PC-3 (cell line): ENCODE data around the gene CLEC2A. TPM values are rescaled to one million over a fixed set of nuclear protein-coding genes. Genes with fewer than 3 reads are reported as not detected.
"Not testable (repeated sequence)": the region's sequence is repeated elsewhere in the genome, so short reads cannot be mapped to it uniquely, and the experiment has no call there.

Source experiments
- ATAC-seq: fragments of 200-7000 bp; cut with Tn5 transposase; 2 replicates; pipeline ENCODE4 v1.9.1; 2020; ENCODE audit warnings: mild to moderate bottlenecking, moderate library complexity
- BruUV-seq: library from RNA; stranded (reverse); fragments of 400-500 nt; replicated peaks from 2 replicates; lab custom pipeline; 2021; lab: Mats Ljungman, UMichigan
- CTCF ChIA-PET: fragments of 300-600 bp; sonication (Branson Sonifier 250); formaldehyde crosslinking; loops from one replicate; lab custom pipeline; 2022; ENCODE audit warnings: antibody characterized with exemption; lab: Charles Lee
- POLR2A ChIA-PET: fragments of 300-600 bp; sonication (Branson Sonifier 250); formaldehyde crosslinking; loops from one replicate; lab custom pipeline; 2022; ENCODE audit warnings: antibody characterized with exemption; ENCODE audit not compliant: unreplicated experiment; lab: Charles Lee
- DNase-seq: peaks from one replicate; pipeline ENCODE4 v3.0.0-alpha.2; 2015
- H2AFZ ChIP-seq: fragments of 300-600 bp; sonication (generic); 2 replicates; pipeline ENCODE4 v1.6.0; 2016; ENCODE audit warnings: antibody characterized with exemption, low read length
- H3F3A ChIP-seq: fragments of 300-600 bp; sonication (generic); one replicate; pipeline ENCODE4 v1.6.0; 2017; ENCODE audit warnings: antibody characterized with exemption, low read length, control low read depth, mild to moderate bottlenecking; ENCODE audit not compliant: unreplicated experiment
- H3K27ac ChIP-seq: fragments of 300-600 bp; sonication (generic); 2 replicates; pipeline ENCODE4 v1.5.1; 2016; ENCODE audit warnings: mild to moderate bottlenecking, low read length
- H3K27me3 ChIP-seq: fragments of 300-600 bp; sonication (generic); 2 replicates; pipeline ENCODE4 v1.6.1; 2016; ENCODE audit warnings: low read length, mixed read lengths
- H3K36me3 ChIP-seq: fragments of 300-600 bp; sonication (generic); 2 replicates; pipeline ENCODE4 v1.6.1; 2016; ENCODE audit warnings: low read depth, mixed run types, low read length, mixed read lengths
- H3K4me1 ChIP-seq: fragments of 300-600 bp; sonication (generic); 2 replicates; pipeline ENCODE4 v1.5.1; 2016; ENCODE audit warnings: low read length; ENCODE audit not compliant: insufficient read depth
- H3K4me2 ChIP-seq: fragments of 300-600 bp; sonication (generic); 2 replicates; pipeline ENCODE4 v1.6.0; 2016; ENCODE audit warnings: low read length
- H3K4me3 ChIP-seq: fragments of 300-600 bp; sonication (generic); 2 replicates; pipeline ENCODE4 v1.5.1; 2016; ENCODE audit warnings: mild to moderate bottlenecking, low read length, mixed read lengths
- H3K79me2 ChIP-seq: fragments of 300-600 bp; sonication (generic); 2 replicates; pipeline ENCODE4 v1.6.1; 2017; ENCODE audit warnings: low read length, mixed read lengths
- H3K9ac ChIP-seq: fragments of 300-600 bp; sonication (generic); 2 replicates; pipeline ENCODE4 v1.6.0; 2016; ENCODE audit warnings: mild to moderate bottlenecking, low read length
- H3K9me2 ChIP-seq: fragments of 300-600 bp; sonication (generic); replicated peaks from 2 replicates; pipeline ENCODE4 v1.6.1; 2016; ENCODE audit warnings: mixed run types, low read length, mixed read lengths
- H3K9me3 ChIP-seq: fragments of 300-600 bp; sonication (generic); 2 replicates; pipeline ENCODE4 v1.6.1; 2016; ENCODE audit warnings: low read length, mixed read lengths
- H4K20me1 ChIP-seq: fragments of 300-600 bp; sonication (generic); 2 replicates; pipeline ENCODE4 v1.6.1; 2016; ENCODE audit warnings: low read length, mixed read lengths
- EZH2 ChIP-seq: fragments of 300-600 bp; sonication (generic); IDR thresholded peaks from one replicate; pipeline ENCODE4 v1.6.1; 2017; ENCODE audit warnings: antibody characterized with exemption, mild to moderate bottlenecking, low read length; ENCODE audit not compliant: unreplicated experiment
- EZH2phosphoT487 ChIP-seq: fragments of 300-600 bp; sonication (generic); IDR thresholded peaks from 2 replicates; pipeline ENCODE4 v1.6.1; 2018; ENCODE audit warnings: mild to moderate bottlenecking, antibody characterized with exemption, low read length, borderline replicate concordance
- intact Hi-C: fragments of 100-400 bp; cut with micrococcal nuclease; formaldehyde crosslinking; loops from 2 replicates; pipeline ENCODE4 v1.9.0; 2023
- total RNA-seq: library from RNA; depleted of rRNA; stranded (reverse); fragments of >200 nt; gene quantifications from 2 replicates; pipeline ENCODE4 v1.2.3, GENCODE V29; 2014
- TF ChIP-seq, protein P1 (sequence below): fragments of 300-600 bp; sonication (generic); conservative IDR thresholded peaks from 2 replicates; pipeline ENCODE4 v1.5.1; 2017; ENCODE audit warnings: antibody characterized with exemption, low read depth, mild to moderate bottlenecking, low read length

The CLEC2A gene
- total RNA-seq, 1 experiment from 2014 or later = not detected

DNA sequence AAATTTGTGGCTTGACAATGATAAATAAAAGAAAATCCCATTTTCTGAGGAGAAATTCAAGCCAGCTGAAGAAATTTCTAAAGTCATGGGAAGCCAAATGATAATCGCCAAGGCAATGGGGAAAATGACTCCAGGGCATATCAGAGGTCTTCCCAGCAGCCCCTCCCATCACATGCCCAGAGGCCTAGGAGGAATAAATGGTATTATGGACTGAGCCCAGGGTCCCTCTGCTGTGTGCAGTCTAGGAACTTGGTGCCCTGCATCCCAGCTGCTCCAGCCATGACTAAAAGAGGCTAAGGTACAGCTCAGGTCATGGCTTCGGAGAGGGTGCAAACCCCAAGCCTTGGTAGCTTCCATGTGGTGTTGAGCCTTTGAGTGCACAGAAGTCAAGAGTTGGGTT is 43.4 kb upstream of the CLEC2A start:
- no peaks in the 10 kb centered on the region for H4K20me1 ChIP-seq
- POLR2A ChIA-PET = no interaction called here
- no peak overlapping the region for H3K4me2 ChIP-seq
- H2AFZ ChIP-seq = no peak overlapping the region
- DNase-seq (no peak), ATAC-seq (no peak)
- H3K9me2 ChIP-seq = no peaks in the 10 kb centered on the region
- BruUV-seq = no TSS peak
- no peaks in the 10 kb centered on the region for H3K79me2 ChIP-seq
- no peaks in the 10 kb centered on the region for H3K4me1 ChIP-seq
- CTCF ChIA-PET = no interaction called here
- intact Hi-C loops = no loop called here
- H3K9me3 ChIP-seq = no peaks in the 10 kb centered on the region
- H3K9ac ChIP-seq = no peak overlapping the region
- no peak overlapping the region for H3K27ac ChIP-seq
- H3F3A ChIP-seq = no peaks in the 10 kb centered on the region
- no peak overlapping the region for H3K4me3 ChIP-seq
- peaks cover 7% of the 10 kb centered on the region; the same call in 1 of the 2 replicates for H3K27me3 ChIP-seq
- TF ChIP-seq EZH2 (no peak), EZH2phosphoT487 (no peak)
- TF ChIP-seq, protein P1, sequence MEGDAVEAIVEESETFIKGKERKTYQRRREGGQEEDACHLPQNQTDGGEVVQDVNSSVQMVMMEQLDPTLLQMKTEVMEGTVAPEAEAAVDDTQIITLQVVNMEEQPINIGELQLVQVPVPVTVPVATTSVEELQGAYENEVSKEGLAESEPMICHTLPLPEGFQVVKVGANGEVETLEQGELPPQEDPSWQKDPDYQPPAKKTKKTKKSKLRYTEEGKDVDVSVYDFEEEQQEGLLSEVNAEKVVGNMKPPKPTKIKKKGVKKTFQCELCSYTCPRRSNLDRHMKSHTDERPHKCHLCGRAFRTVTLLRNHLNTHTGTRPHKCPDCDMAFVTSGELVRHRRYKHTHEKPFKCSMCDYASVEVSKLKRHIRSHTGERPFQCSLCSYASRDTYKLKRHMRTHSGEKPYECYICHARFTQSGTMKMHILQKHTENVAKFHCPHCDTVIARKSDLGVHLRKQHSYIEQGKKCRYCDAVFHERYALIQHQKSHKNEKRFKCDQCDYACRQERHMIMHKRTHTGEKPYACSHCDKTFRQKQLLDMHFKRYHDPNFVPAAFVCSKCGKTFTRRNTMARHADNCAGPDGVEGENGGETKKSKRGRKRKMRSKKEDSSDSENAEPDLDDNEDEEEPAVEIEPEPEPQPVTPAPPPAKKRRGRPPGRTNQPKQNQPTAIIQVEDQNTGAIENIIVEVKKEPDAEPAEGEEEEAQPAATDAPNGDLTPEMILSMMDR = no peak
- H3K36me3 ChIP-seq = no peaks in the 10 kb centered on the region

DNA sequence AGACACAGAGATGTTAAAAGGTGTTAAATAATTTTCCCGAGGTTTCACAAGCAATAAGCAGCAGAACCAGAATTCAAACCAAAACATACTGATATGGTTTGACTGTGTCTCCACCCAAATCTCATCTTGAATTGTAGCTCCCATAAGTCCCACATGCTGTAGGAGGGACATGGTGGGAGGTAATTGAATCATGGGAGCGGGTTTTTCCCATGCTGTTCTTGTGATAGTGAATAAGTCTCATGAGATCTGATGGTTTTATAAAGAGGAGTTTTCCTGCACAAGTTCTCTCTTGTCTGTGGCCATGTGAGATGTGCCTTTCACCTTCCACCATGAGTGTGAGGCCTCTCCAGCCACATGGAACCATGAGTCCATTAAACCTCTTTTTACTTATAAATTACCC is 42.6 kb upstream of the CLEC2A start:
- H4K20me1 ChIP-seq, H3K9ac ChIP-seq, BruUV-seq, H3K27ac ChIP-seq, H3K79me2 ChIP-seq, CTCF ChIA-PET, H3K9me3 ChIP-seq, H3K36me3 ChIP-seq, POLR2A ChIA-PET, ATAC-seq, H3K4me2 ChIP-seq, H3K4me3 ChIP-seq, H3K27me3 ChIP-seq, H2AFZ ChIP-seq, H3F3A ChIP-seq, intact Hi-C loops, DNase-seq, H3K9me2 ChIP-seq, H3K4me1 ChIP-seq: not testable (repeated sequence)

DNA sequence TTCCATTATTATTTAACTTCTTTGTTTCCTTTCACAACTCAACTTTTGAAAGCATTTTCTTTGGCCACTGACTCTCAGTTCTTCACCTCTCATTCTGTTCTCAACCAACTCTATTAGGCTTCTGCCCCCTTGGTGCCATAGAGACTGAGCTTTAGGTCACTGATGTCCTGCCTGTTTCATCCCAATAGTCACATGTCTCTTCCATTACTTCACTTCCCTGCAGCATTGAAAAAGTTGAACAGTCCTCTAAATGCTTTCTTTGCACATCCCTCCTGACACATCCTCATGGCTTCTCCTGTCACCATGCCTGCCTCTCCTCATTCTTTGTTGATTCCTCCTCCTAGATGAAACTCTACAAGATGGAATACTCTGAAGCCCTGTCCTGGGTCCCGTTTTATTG is 41.8 kb upstream of the CLEC2A start:
- H3K9ac ChIP-seq = no peak overlapping the region
- no peaks in the 10 kb centered on the region for H3K79me2 ChIP-seq
- BruUV-seq = no TSS peak
- H2AFZ ChIP-seq = no peak overlapping the region
- no peaks in the 10 kb centered on the region for H3K9me3 ChIP-seq
- H3K9me2 ChIP-seq = no peaks in the 10 kb centered on the region
- H3F3A ChIP-seq = no peaks in the 10 kb centered on the region
- H3K4me3 ChIP-seq = no peak overlapping the region
- peaks cover 7% of the 10 kb centered on the region; the same call in 1 of the 2 replicates for H3K27me3 ChIP-seq
- TF ChIP-seq, protein P1 = no peak
- TF ChIP-seq EZH2phosphoT487 = no peak
- no peak for TF ChIP-seq EZH2
- intact Hi-C loops = no loop called here
- CTCF ChIA-PET = no interaction called here
- POLR2A ChIA-PET = no interaction called here
- no peaks in the 10 kb centered on the region for H3K36me3 ChIP-seq
- no peak overlapping the region for H3K27ac ChIP-seq
- H4K20me1 ChIP-seq = no peaks in the 10 kb centered on the region
- no peaks in the 10 kb centered on the region for H3K4me1 ChIP-seq
- DNase-seq = no peak
- no peak overlapping the region for H3K4me2 ChIP-seq
- no peak for ATAC-seq
